Fibroblast of mammary gland (primary cell): Measurements from ENCODE around the gene FSTL4.

Experiments used
- DNase-seq: peaks from one replicate; pipeline ENCODE4 v3.0.0-alpha.2; 2010; ENCODE audit warnings: low read depth
- H3K4me3 ChIP-seq: 2 replicates; pipeline ENCODE4 v1.5.1; 2011; ENCODE audit warnings: low read depth, mild to moderate bottlenecking, low read length, moderate library complexity; ENCODE audit not compliant: control insufficient read depth
- CTCF ChIP-seq: conservative IDR thresholded peaks from 2 replicates; pipeline ENCODE4 v1.5.1; 2011; ENCODE audit warnings: low read depth, low read length, inconsistent platforms; ENCODE audit not compliant: control insufficient read depth, insufficient read depth

The FSTL4 gene

GRCh38 chr5:133234911-133235310 lies 377.4 kb downstream of the FSTL4 start:
- DNase-seq, result no peak
- TF ChIP-seq CTCF, result no peak
- no peak overlapping the region for H3K4me3 ChIP-seq

GRCh38 chr5:133234273-133234672 lies 378.1 kb downstream of the FSTL4 start:
- DNase-seq, result no peak
- H3K4me3 ChIP-seq, result no peak overlapping the region
- TF ChIP-seq CTCF, result no peak

GRCh38 chr5:133233616-133234015 lies 378.7 kb downstream of the FSTL4 start:
- DNase-seq, result no peak
- no peak for TF ChIP-seq CTCF
- H3K4me3 ChIP-seq, result no peak overlapping the region

- no peak for DNase-seq
- no peak for TF ChIP-seq CTCF
- H3K4me3 ChIP-seq, result no peak overlapping the region
Observed at GRCh38 chr5:133232911-133233310, 379.4 kb downstream of the FSTL4 start.

- H3K4me3 ChIP-seq, result no peak overlapping the region
- TF ChIP-seq CTCF, result no peak
- no peak for DNase-seq
Observed at GRCh38 chr5:133232435-133232834, 379.9 kb downstream of the FSTL4 start.

- DNase-seq, result no peak
- TF ChIP-seq CTCF, result no peak
- no peak overlapping the region for H3K4me3 ChIP-seq
Observed at GRCh38 chr5:133232011-133232410, 380.3 kb downstream of the FSTL4 start.
